Esophagus squamous epithelium (tissue), 4 donors: ENCODE results near the gene RAMP1.

Experiments used
- CTCF ChIP-seq, 6 experiments: fragments of 450-650 bp in 4 of 6; fragments of 200-600 bp in 2 of 6; sonication (generic) in 2 of 6; IDR thresholded peaks; one replicate each; pipeline ENCODE4 v1.5.1; 2016 to 2019; ENCODE audit warnings: antibody characterized with exemption in 6 of 6, mild to moderate bottlenecking in 4 of 6, moderate library complexity in 4 of 6
- POLR2A ChIP-seq, 4 donors: fragments of 450-650 bp; IDR thresholded peaks; one replicate each; pipeline ENCODE4 v1.6.1; 2017; ENCODE audit warnings: antibody characterized with exemption in 4 of 4, mild to moderate bottlenecking in 4 of 4, moderate library complexity in 3 of 4

- no peak for TF ChIP-seq POLR2A (IDR thresholded peaks at IDR 0.05)
- no peak for TF ChIP-seq CTCF (IDR thresholded peaks at IDR 0.05)
These were observed 14.0 kb downstream of the RAMP1 start for GRCh38 chr2:237873421-237873831.
